Gastroesophageal sphincter (tissue), 4 donors: ENCODE measurements around the gene DDX20. TPM values are rescaled to one million over a fixed set of nuclear protein-coding genes. Genes with fewer than 3 reads are reported as not detected.
"Not testable (repeated sequence)": the region's sequence is repeated elsewhere in the genome, so short reads cannot be mapped to it uniquely, and the experiment has no call there.

ENCODE experiments used
- ATAC-seq: fragments of 150-250 bp; one replicate; pipeline ENCODE4 v1.9.1; 2016; ENCODE audit warnings: mild to moderate bottlenecking, moderate library complexity
- H3K27ac ChIP-seq, 4 donors: fragments of 200-600 bp; sonication (generic) in 3 of 4; 1 replicate in 3 of 4; 2 replicates in 1 of 4; pipeline ENCODE4 v1.5.1; 2016 to 2019
- H3K27me3 ChIP-seq: fragments of 200-600 bp; sonication (generic); one replicate; pipeline ENCODE4 v1.5.1; 2019
- H3K36me3 ChIP-seq, 2 donors: fragments of 200-600 bp; sonication (generic); one replicate each; pipeline ENCODE4 v1.5.1; 2019; ENCODE audit warnings: control low read depth in 1 of 2
- H3K4me1 ChIP-seq, 3 donors: fragments of 200-600 bp; sonication (generic); 1 replicate in 2 of 3; 2 replicates in 1 of 3; pipeline ENCODE4 v1.5.1; 2016 to 2019; ENCODE audit warnings: control low read depth in 2 of 3
- H3K4me3 ChIP-seq, 2 donors: fragments of 200-600 bp; sonication (generic); one replicate each; pipeline ENCODE4 v1.5.1; 2019; ENCODE audit warnings: mild to moderate bottlenecking in 1 of 2, moderate library complexity in 1 of 2
- H3K9me3 ChIP-seq, 3 donors: fragments of 200-600 bp; sonication (generic); one replicate each; pipeline ENCODE4 v1.5.1; 2017 to 2019; ENCODE audit warnings: control low read depth in 2 of 3
- EP300 ChIP-seq: sonication (generic); formaldehyde crosslinking; IDR thresholded peaks from one replicate; pipeline ENCODE4 v1.6.1; 2017; ENCODE audit warnings: antibody characterized with exemption, mild to moderate bottlenecking
- POLR2A ChIP-seq, 2 donors: fragments of 450-650 bp; IDR thresholded peaks; one replicate each; pipeline ENCODE4 v1.6.1; 2017; ENCODE audit warnings: antibody characterized with exemption in 2 of 2, mild to moderate bottlenecking in 2 of 2, moderate library complexity in 1 of 2
- POLR2AphosphoS5 ChIP-seq: sonication (generic); formaldehyde crosslinking; IDR thresholded peaks from one replicate; pipeline ENCODE4 v1.6.1; 2017; ENCODE audit warnings: antibody characterized with exemption
- WGBS, 2 donors: methylation state at CpG; one replicate each; pipeline ENCODE4 v1.1.5; 2018; ENCODE audit warnings: low coverage in 1 of 2; 5-methylcytosine and 5-hydroxymethylcytosine counted together
- total RNA-seq, 4 donors: library from RNA; depleted of rRNA; stranded (reverse); fragments of >200 nt; gene quantifications; one replicate each; pipeline ENCODE4 v1.1.0, GENCODE V29; 2016
- TF ChIP-seq, protein P1 (sequence below), 4 experiments: fragments of 200-600 bp in 2 of 4; fragments of 450-650 bp in 2 of 4; sonication (generic) in 1 of 4; IDR thresholded peaks; one replicate each; pipeline ENCODE4 v1.5.1; 2017 to 2019; ENCODE audit warnings: antibody characterized with exemption in 4 of 4, mild to moderate bottlenecking in 2 of 4, moderate library complexity in 2 of 4

DDX20 gene
- total RNA-seq, 4 donors from 2014 or later = 11.6 to 24.4 (median 14.8) TPM

DNA sequence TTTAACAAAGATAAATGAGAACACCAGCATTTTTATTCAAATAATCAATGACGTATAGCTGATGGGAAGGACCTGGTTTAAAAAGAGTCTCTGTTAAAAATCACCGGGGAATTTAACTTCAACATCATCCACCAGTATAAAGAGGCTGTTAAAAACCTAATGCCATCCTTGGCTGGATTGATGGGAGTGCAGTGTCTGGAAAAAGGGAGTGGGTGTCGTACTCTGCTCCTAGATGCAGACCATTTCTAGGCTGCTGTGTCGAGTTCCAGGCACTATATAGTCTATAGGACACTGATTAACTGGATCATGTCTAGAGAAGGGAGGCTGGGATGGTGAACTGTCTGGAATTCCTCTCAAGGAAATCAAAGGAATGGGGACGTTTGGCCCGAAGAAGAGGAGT is 36.1 kb downstream of the DDX20 start:
- Histone ChIP-seq H3K36me3 (no peaks in the 10 kb centered on the region), H3K27ac (no peak overlapping the region), H3K27me3 (no peaks in the 10 kb centered on the region), H3K4me3 (no peak overlapping the region), H3K4me1 (peaks cover 0 to 10% (median 3%) of the 10 kb centered on the region in 3 donors), H3K9me3 (no peaks in the 10 kb centered on the region)
- WGBS, 2 donors = 68 to 86% methylated on average over 4 to 6 of the region's 6 CpGs
- ATAC-seq = no peak
- TF ChIP-seq POLR2AphosphoS5 (no peak), EP300 (no peak), POLR2A (IDR thresholded peaks at IDR 0.05) (no peak)
- TF ChIP-seq, protein P1, sequence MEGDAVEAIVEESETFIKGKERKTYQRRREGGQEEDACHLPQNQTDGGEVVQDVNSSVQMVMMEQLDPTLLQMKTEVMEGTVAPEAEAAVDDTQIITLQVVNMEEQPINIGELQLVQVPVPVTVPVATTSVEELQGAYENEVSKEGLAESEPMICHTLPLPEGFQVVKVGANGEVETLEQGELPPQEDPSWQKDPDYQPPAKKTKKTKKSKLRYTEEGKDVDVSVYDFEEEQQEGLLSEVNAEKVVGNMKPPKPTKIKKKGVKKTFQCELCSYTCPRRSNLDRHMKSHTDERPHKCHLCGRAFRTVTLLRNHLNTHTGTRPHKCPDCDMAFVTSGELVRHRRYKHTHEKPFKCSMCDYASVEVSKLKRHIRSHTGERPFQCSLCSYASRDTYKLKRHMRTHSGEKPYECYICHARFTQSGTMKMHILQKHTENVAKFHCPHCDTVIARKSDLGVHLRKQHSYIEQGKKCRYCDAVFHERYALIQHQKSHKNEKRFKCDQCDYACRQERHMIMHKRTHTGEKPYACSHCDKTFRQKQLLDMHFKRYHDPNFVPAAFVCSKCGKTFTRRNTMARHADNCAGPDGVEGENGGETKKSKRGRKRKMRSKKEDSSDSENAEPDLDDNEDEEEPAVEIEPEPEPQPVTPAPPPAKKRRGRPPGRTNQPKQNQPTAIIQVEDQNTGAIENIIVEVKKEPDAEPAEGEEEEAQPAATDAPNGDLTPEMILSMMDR (IDR thresholded peaks at IDR 0.05) = no peak

DNA sequence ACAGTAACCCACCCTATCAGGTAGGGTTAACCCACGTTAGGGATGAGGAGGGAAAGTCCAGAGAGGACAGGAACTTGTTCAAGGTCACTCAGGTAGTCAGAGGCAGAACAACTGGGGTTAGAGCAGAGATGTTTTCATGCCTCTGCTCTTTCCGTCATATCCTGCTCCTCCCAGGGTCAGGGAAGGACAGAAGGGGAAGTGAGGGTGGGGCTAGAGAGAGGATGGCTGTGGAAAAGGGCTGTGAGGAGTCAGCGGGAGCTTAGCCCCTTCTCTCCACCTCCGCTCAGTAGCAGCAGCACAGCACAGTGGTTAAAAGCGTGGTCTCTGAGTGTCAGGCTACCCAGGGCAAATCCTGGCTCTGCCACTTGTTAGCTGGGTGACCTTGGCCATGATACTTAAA is 36.5 kb downstream of the DDX20 start:
- Histone ChIP-seq H3K27me3 (no peaks in the 10 kb centered on the region), H3K9me3 (no peaks in the 10 kb centered on the region), H3K4me3 (no peak overlapping the region), H3K27ac (no peak overlapping the region), H3K36me3 (no peaks in the 10 kb centered on the region), H3K4me1 (peaks cover 0 to 10% (median 3%) of the 10 kb centered on the region in 3 donors)
- no peak for TF ChIP-seq POLR2A (IDR thresholded peaks at IDR 0.05)
- TF ChIP-seq POLR2AphosphoS5 = no peak
- TF ChIP-seq, protein P1 (IDR thresholded peaks at IDR 0.05) = no peak
- TF ChIP-seq EP300 = no peak
- ATAC-seq = no peak
- WGBS, 2 donors = 60 to 79% methylated on average over 3 to 5 of the region's 5 CpGs

DNA sequence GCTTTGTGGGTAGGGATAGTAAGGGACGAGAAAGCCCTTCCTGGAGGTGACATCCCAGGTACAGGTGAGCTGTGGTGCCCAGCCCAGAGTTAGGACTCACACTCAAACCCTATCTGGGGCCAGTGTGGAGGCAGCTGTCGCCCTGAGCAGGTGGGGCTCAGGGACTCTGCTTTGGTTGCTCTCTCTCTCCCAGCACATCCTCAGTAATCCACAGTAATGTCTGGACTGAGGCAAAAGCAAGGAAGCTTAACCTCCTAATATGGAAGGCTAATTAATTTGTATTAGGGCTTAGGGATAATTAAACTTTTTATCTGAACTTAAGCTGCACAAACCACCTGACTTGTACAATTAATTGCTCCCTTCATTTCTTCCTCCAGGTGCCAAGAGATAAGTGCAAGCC is 38.2 kb downstream of the DDX20 start:
- WGBS, 2 donors = 71% methylated on average over 2 of the region's 2 CpGs; no CpG with 5 or more reads in 1 of the 2 donors
- no peaks in the 10 kb centered on the region for H3K9me3 ChIP-seq
- ATAC-seq = no peak
- H3K27me3 ChIP-seq = no peaks in the 10 kb centered on the region
- no peak for TF ChIP-seq POLR2A (IDR thresholded peaks at IDR 0.05)
- no peak for TF ChIP-seq EP300
- TF ChIP-seq POLR2AphosphoS5 = no peak
- TF ChIP-seq, protein P1 (IDR thresholded peaks at IDR 0.05) = no peak
- no peak overlapping the region for H3K27ac ChIP-seq
- H3K4me1 ChIP-seq = peaks cover 0 to 8% (median under 1%) of the 10 kb centered on the region in 3 donors
- no peak overlapping the region for H3K4me3 ChIP-seq
- H3K36me3 ChIP-seq = no peaks in the 10 kb centered on the region

DNA sequence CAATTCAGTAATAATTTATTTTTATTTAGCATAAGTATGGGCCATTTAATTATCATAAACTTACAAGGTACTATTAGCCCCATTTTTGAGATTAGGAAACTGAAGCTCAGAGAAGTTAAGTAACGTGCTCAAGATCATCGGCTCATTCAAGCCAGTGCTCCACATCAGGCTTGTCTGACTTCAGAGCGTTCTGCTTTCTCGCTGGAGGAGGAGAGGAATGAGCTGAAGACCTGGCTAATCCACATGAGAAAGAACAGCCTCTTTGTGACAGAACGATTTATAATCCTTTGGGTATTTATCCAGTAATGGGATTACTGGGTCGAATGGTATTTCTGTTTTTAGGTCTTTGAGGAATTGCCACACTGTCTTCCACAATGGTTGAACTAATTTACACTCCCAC is 39.7 kb downstream of the DDX20 start:
- no peaks in the 10 kb centered on the region for H3K27me3 ChIP-seq
- H3K9me3 ChIP-seq = no peaks in the 10 kb centered on the region
- no peak overlapping the region for H3K4me3 ChIP-seq
- no peaks in the 10 kb centered on the region for H3K36me3 ChIP-seq
- no peak overlapping the region for H3K27ac ChIP-seq
- no peaks in the 10 kb centered on the region for H3K4me1 ChIP-seq
- no peak for ATAC-seq
- TF ChIP-seq EP300 (no peak), POLR2AphosphoS5 (no peak), POLR2A (IDR thresholded peaks at IDR 0.05) (no peak)
- TF ChIP-seq, protein P1 (IDR thresholded peaks at IDR 0.05) = no peak
- 71 to 72% methylated on average over 2 to 6 of the region's 6 CpGs for WGBS, 2 donors

DNA sequence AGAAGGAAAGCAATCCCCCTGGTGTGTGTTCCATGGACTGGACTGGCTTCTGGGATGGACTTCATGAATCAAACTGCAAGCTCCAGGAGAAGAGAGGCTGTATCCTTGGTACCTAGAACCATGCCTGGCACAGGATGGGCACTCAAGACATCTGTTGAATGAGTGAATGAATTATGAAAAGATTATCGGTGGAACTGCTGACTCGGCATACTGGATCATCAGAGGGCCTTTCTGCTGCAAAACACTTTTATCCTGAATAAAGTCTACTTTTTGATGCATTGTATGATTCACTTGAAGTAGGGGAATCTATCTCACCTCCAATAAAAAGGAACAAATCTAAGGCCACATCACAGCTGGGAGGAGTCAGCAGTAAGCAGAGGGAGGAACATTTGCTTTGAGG is 42.9 kb downstream of the DDX20 start:
- TF ChIP-seq POLR2AphosphoS5 (no peak), EP300 (no peak), POLR2A (IDR thresholded peaks at IDR 0.05) (no peak)
- TF ChIP-seq, protein P1 (IDR thresholded peaks at IDR 0.05) = no peak

DNA sequence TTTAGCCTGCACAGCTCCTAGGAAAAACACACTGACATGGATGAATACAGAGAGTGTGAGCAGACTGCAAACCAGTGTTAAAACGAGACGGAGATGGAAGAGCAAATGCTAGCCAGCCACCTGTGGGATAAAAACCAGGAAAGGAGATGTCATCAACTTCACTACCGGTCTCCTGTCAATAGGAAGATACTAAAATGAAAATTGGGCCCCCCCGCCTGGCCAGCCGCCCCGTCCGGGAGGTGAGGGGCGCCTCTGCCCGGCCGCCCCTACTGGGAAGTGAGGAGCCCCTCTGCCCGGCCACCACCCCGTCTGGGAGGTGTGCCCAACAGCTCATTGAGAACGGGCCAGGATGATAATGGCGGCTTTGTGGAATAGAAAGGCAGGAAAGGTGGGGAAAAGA is 44.0 kb downstream of the DDX20 start:
- H3K4me3 ChIP-seq, H3K4me1 ChIP-seq, ATAC-seq, H3K27ac ChIP-seq, H3K27me3 ChIP-seq, H3K36me3 ChIP-seq, H3K9me3 ChIP-seq: not testable (repeated sequence)
- 80 to 90% methylated on average over 2 to 4 of the region's 14 CpGs for WGBS, 2 donors

More for the DNA sequence above, 42.9 kb downstream of the DDX20 start:
- Histone ChIP-seq H3K27me3 (no peaks in the 10 kb centered on the region), H3K9me3 (no peaks in the 10 kb centered on the region), H3K27ac (no peak overlapping the region), H3K4me1 (peaks cover 0 to 9% (median 0%) of the 10 kb centered on the region in 3 donors), H3K36me3 (no peaks in the 10 kb centered on the region), H3K4me3 (no peak overlapping the region)
- WGBS, 2 donors = 90 to 100% methylated on average over 1 to 2 of the region's 2 CpGs
- no peak for ATAC-seq
